Peyer's patch (tissue), 4 donors: ENCODE measurements around the gene ARMC12. TPM values are rescaled to one million over a fixed set of nuclear protein-coding genes. Genes with fewer than 3 reads are reported as not detected.

Experiments
- DNase-seq, 3 donors: peaks; one replicate each; pipeline ENCODE4 v3.0.0-alpha.2; 2017 to 2019
- H3K27ac ChIP-seq, 4 donors: fragments of 200-600 bp; sonication (generic); one replicate each; pipeline ENCODE4 v1.5.1; 2016 to 2019
- H3K27me3 ChIP-seq, 2 donors: fragments of 200-600 bp; sonication (generic); one replicate each; pipeline ENCODE4 v1.5.1; 2019
- H3K36me3 ChIP-seq, 3 donors: fragments of 200-600 bp; sonication (generic); one replicate each; pipeline ENCODE4 v1.5.1; 2016 to 2019
- H3K4me1 ChIP-seq, 4 donors: fragments of 200-600 bp; sonication (generic); one replicate each; pipeline ENCODE4 v1.5.1; 2016 to 2019
- H3K4me3 ChIP-seq, 4 donors: fragments of 200-600 bp; sonication (generic); 1 replicate in 3 of 4; 2 replicates in 1 of 4; pipeline ENCODE4 v1.5.1; 2016 to 2019; ENCODE audit warnings: mild to moderate bottlenecking in 1 of 4
- H3K9me3 ChIP-seq, 4 donors: fragments of 200-600 bp; sonication (generic); one replicate each; pipeline ENCODE4 v1.5.1; 2016 to 2019; ENCODE audit warnings: mild to moderate bottlenecking in 1 of 4
- POLR2A ChIP-seq, 2 donors: fragments of 450-650 bp; IDR thresholded peaks; one replicate each; pipeline ENCODE4 v1.5.1; 2017; ENCODE audit warnings: antibody characterized with exemption in 2 of 2, mild to moderate bottlenecking in 2 of 2, moderate library complexity in 2 of 2
- total RNA-seq, 4 donors: library from RNA; depleted of rRNA; stranded (reverse); fragments of >200 nt; gene quantifications; one replicate each; pipeline ENCODE4 v1.1.0, GENCODE V29; 2016
- TF ChIP-seq, protein P1 (sequence below), 6 experiments: fragments of 450-650 bp in 4 of 6; fragments of 200-600 bp in 2 of 6; sonication (generic) in 1 of 6; IDR thresholded peaks; one replicate each; pipeline ENCODE4 v1.5.1; 2017 to 2019; ENCODE audit warnings: antibody characterized with exemption in 6 of 6, mild to moderate bottlenecking in 3 of 6, moderate library complexity in 1 of 6

Gene ARMC12
- total RNA-seq, 4 donors from 2014 or later: 1.3 to 2.7 TPM; not detected in 2

DNA sequence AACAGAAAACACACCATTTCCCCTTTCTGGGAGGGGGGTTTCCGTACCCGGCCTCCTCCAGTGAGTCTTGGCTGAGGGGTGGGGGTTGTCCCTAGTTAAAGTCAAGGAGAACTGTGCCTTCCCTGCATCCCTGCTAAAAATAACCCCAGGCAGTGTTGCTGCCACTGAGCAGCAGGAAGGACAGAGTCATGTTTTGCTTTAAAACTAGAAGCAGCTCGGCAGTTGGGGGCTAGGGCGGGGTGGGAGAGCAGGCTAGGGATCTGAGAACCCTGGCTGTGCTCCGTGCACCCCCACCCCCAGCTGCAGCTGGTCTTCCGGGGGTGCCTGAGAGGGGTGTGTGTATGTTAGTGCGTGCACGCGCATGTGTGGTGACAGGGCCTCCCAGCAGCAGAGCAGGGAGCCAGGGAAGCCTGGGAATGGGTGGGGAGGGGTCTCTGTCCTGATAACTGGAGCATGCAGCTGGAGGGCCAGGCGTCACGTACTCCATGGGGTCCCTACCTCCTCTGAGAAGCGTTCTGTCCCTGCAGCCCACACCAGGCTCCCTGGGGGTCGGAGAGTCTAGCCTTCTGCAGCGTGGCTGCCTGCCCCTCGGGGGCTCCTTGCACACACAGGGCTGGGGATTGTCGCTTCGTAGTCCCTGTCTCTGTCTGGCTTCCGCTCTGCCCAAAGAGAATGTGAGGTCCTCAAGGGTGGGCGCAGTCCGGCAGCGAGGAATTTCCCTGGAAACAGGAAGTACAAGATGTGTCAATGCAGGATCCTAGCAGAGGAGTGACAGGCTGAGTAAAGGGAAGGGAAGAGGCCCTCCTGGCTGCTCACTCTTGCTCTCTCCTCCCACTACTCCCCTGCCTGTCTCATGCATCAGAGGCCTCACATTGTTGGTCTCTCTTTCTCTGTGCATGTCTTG, 16.8 kb upstream of the ARMC12 start:
- peak in 2 of 3 donors; percentile 76 for DNase-seq
- no peaks in the 10 kb centered on the region for H3K27me3 ChIP-seq
- TF ChIP-seq, protein P1, sequence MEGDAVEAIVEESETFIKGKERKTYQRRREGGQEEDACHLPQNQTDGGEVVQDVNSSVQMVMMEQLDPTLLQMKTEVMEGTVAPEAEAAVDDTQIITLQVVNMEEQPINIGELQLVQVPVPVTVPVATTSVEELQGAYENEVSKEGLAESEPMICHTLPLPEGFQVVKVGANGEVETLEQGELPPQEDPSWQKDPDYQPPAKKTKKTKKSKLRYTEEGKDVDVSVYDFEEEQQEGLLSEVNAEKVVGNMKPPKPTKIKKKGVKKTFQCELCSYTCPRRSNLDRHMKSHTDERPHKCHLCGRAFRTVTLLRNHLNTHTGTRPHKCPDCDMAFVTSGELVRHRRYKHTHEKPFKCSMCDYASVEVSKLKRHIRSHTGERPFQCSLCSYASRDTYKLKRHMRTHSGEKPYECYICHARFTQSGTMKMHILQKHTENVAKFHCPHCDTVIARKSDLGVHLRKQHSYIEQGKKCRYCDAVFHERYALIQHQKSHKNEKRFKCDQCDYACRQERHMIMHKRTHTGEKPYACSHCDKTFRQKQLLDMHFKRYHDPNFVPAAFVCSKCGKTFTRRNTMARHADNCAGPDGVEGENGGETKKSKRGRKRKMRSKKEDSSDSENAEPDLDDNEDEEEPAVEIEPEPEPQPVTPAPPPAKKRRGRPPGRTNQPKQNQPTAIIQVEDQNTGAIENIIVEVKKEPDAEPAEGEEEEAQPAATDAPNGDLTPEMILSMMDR (IDR thresholded peaks at IDR 0.05): no peak
- no peak for TF ChIP-seq POLR2A (IDR thresholded peaks at IDR 0.05)
- peak overlapping the region in 1 of 4 donors; percentile 26 for H3K4me3 ChIP-seq
- H3K9me3 ChIP-seq: no peaks in the 10 kb centered on the region
- H3K36me3 ChIP-seq: no peaks in the 10 kb centered on the region
- H3K4me1 ChIP-seq: peaks cover 19 to 79% (median 45%) of the 10 kb centered on the region in 4 donors
- H3K27ac ChIP-seq: peak overlapping the region; percentile 68 to 86 (median 76)

DNA sequence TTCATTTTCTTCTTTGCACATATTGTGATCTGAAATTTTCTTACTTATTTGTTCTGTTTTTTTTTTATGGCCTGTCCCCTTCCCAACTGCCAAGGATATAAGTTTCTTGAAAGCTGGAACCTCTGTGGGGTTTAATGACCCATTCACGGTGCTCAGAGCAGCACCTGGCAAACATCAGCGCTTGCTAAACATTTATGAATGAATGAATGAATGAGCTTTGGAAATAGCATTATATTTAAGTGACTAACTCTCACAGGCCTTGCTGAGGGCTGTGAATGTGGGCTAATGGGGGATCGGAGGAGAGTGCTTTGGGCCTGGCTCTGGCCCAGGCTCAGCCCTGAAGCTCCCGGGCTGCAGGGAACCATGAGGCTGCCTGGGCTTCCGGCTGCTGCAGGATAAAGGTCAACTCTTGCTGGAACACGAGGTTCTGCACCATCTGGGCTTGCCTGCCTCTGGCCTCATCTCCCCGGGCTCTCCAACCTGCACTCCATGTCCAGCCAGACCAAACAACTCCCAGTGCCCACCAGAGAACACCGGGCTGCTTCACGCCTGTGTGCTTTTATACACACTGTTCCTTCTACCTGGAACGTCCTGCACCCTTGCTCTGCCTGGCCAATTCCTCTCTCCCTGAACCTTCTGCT, 14.6 kb upstream of the ARMC12 start:
- Histone ChIP-seq H3K4me1 (peaks cover 25 to 93% (median 62%) of the 10 kb centered on the region in 4 donors), H3K36me3 (no peaks in the 10 kb centered on the region), H3K27me3 (no peaks in the 10 kb centered on the region), H3K9me3 (no peaks in the 10 kb centered on the region), H3K4me3 (no peak overlapping the region), H3K27ac (peak overlapping the region in 3 of 4 donors; percentile 91 to 100 (median 100))
- TF ChIP-seq, protein P1 (IDR thresholded peaks at IDR 0.05): peak in 2 of 6 experiments; percentile 28 to 37
- TF ChIP-seq POLR2A (IDR thresholded peaks at IDR 0.05): peak in 1 of 2 donors; percentile 51
- DNase-seq: peak in 2 of 3 donors; percentile 82 to 86

DNA sequence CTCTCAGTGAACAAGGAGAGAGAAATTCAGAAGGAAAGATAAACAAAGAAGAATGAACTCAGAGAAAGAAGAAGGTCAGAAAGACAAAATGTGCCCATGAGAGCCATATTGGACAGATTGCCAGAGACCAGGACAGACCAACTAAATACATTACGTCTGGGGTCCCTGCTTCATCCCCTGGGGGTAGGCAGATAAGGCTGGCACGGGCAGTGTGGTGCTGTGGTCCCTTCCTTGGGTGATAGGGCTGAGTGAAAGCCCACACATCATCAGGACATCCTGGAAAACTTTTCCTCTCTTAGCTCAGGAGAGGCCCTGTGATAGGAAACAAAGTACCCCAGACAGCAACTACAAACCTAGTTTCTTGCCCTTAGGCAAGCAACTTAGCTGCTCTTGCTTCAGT, 13.2 kb upstream of the ARMC12 start:
- DNase-seq: peak in 1 of 3 donors; percentile 46
- H3K36me3 ChIP-seq: no peaks in the 10 kb centered on the region
- TF ChIP-seq POLR2A (IDR thresholded peaks at IDR 0.05): no peak
- TF ChIP-seq, protein P1 (IDR thresholded peaks at IDR 0.05): no peak
- H3K27ac ChIP-seq: peak overlapping the region; percentile 100
- H3K4me1 ChIP-seq: peaks cover 32 to 88% (median 63%) of the 10 kb centered on the region in 4 donors
- no peaks in the 10 kb centered on the region for H3K9me3 ChIP-seq
- no peak overlapping the region for H3K4me3 ChIP-seq
- no peaks in the 10 kb centered on the region for H3K27me3 ChIP-seq

DNA sequence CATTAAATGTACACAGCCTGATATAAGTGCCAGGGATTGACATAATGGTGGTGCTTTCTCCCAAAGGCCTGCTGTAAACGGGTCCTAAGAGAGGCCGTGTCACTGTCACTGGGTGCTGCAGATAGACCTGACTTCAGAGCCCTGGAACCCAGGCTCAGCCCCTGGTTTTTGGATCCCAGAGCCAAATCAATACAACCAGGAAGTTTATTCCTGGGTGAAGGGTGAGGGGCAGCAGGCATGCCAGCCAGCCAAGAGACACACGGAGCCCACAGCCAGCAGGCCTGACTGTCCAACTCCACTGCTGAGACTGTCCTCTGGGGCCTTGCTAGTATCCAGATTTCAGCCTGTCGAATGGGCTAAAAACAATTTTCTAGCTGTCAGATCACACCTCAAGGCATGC, 12.8 kb upstream of the ARMC12 start:
- peak overlapping the region; percentile 100 for H3K27ac ChIP-seq
- TF ChIP-seq, protein P1 (IDR thresholded peaks at IDR 0.05): no peak
- no peak for TF ChIP-seq POLR2A (IDR thresholded peaks at IDR 0.05)
- no peaks in the 10 kb centered on the region for H3K36me3 ChIP-seq
- H3K27me3 ChIP-seq: no peaks in the 10 kb centered on the region
- H3K4me3 ChIP-seq: no peak overlapping the region
- peak in 1 of 3 donors; percentile 38 for DNase-seq
- no peaks in the 10 kb centered on the region for H3K9me3 ChIP-seq
- H3K4me1 ChIP-seq: peaks cover 37 to 88% (median 65%) of the 10 kb centered on the region in 4 donors

DNA sequence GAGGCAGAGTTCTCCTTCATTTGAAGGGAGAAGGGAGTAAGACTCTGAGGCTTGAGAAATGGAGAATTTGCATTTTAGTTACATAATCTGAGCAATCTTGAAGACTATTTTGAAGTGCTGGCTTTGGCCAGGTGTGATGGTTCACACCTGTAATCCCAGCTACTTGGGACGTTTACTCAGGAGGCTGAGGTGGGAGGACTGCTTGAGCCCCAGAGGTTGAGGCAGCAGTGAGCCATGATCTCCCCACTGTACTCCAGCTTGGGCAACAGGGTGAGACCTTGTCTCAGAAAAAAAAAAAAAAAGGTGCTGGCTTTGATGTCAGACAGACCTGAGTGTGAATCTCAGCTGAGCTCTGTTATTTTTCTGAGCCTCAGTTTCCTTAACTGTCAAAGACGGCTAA, 12.4 kb upstream of the ARMC12 start:
- DNase-seq: peak in 1 of 3 donors; percentile 40
- Histone ChIP-seq H3K4me3 (no peak overlapping the region), H3K9me3 (no peaks in the 10 kb centered on the region), H3K36me3 (no peaks in the 10 kb centered on the region), H3K27me3 (no peaks in the 10 kb centered on the region), H3K27ac (peak overlapping the region; percentile 100), H3K4me1 (peaks cover 38 to 88% (median 67%) of the 10 kb centered on the region in 4 donors)
- TF ChIP-seq, protein P1 (IDR thresholded peaks at IDR 0.05): no peak
- no peak for TF ChIP-seq POLR2A (IDR thresholded peaks at IDR 0.05)
